ENCODE results near the gene TBKBP1.

TBKBP1 gene

GRCh38 chr17:47721725-47722124, 27.8 kb downstream of the TBKBP1 start:
- Mint-ChIP-seq H3K4me1 (peaks cover 13% of the 10 kb centered on the region), H3K36me3 (ENCODE audit: low read depth) (no peaks in the 10 kb centered on the region), H3K9me3 (no peaks in the 10 kb centered on the region), H3K4me3 (no peak overlapping the region), H3K27me3 (ENCODE audit: low read depth) (peaks cover 83% of the 10 kb centered on the region), H3K27ac (no peak overlapping the region)
- TF ChIP-seq CTCF (IDR thresholded peaks at IDR 0.05; ENCODE audit: unreplicated experiment in 3 of 3): no peak

- no peak for TF ChIP-seq CTCF (IDR thresholded peaks at IDR 0.05; ENCODE audit: unreplicated experiment in 3 of 3)
- peaks cover 84% of the 10 kb centered on the region for H3K27me3 Mint-ChIP-seq (ENCODE audit: low read depth)
- H3K27ac Mint-ChIP-seq: no peak overlapping the region
Observed at GRCh38 chr17:47724705-47725104, 30.7 kb downstream of the TBKBP1 start.

GRCh38 chr17:47725446-47726111, 31.6 kb downstream of the TBKBP1 start:
- Mint-ChIP-seq H3K27me3 (ENCODE audit: low read depth) (peaks cover 84% of the 10 kb centered on the region), H3K9me3 (no peaks in the 10 kb centered on the region), H3K4me3 (no peak overlapping the region), H3K36me3 (ENCODE audit: low read depth) (no peaks in the 10 kb centered on the region), H3K4me1 (peaks cover 11% of the 10 kb centered on the region), H3K27ac (no peak overlapping the region)
- TF ChIP-seq CTCF (IDR thresholded peaks at IDR 0.05; ENCODE audit: unreplicated experiment in 3 of 3): no peak

More at GRCh38 chr17:47724705-47725104, 30.7 kb downstream of the TBKBP1 start:
- no peaks in the 10 kb centered on the region for H3K9me3 Mint-ChIP-seq
- H3K4me1 Mint-ChIP-seq: peaks cover 11% of the 10 kb centered on the region
- H3K36me3 Mint-ChIP-seq (ENCODE audit: low read depth): no peaks in the 10 kb centered on the region
- no peak overlapping the region for H3K4me3 Mint-ChIP-seq

- peaks cover 87% of the 10 kb centered on the region for H3K27me3 Mint-ChIP-seq (ENCODE audit: low read depth)
- no peaks in the 10 kb centered on the region for H3K9me3 Mint-ChIP-seq
- H3K36me3 Mint-ChIP-seq (ENCODE audit: low read depth): no peaks in the 10 kb centered on the region
- TF ChIP-seq CTCF (IDR thresholded peaks at IDR 0.05; ENCODE audit: unreplicated experiment in 3 of 3): no peak
- peak overlapping the region in 1 of 3 experiments; percentile 13 for H3K27ac Mint-ChIP-seq
- no peak overlapping the region for H3K4me3 Mint-ChIP-seq
- H3K4me1 Mint-ChIP-seq: peaks cover 11% of the 10 kb centered on the region
Observed at GRCh38 chr17:47726796-47727703, 33.1 kb downstream of the TBKBP1 start.

- H3K4me3 Mint-ChIP-seq: no peak overlapping the region
- no peak for TF ChIP-seq CTCF (IDR thresholded peaks at IDR 0.05; ENCODE audit: unreplicated experiment in 3 of 3)
- H3K27ac Mint-ChIP-seq: peak overlapping the region in 1 of 3 experiments; percentile 13
- H3K9me3 Mint-ChIP-seq: no peaks in the 10 kb centered on the region
- no peaks in the 10 kb centered on the region for H3K36me3 Mint-ChIP-seq (ENCODE audit: low read depth)
- H3K27me3 Mint-ChIP-seq (ENCODE audit: low read depth): peaks cover 87% of the 10 kb centered on the region
- peaks cover 11% of the 10 kb centered on the region for H3K4me1 Mint-ChIP-seq
Observed at GRCh38 chr17:47727704-47728036, 33.7 kb downstream of the TBKBP1 start.

Data from nephron (organoid).